K562 (cell line): ENCODE results near the gene DNMT1. TPM values are rescaled to one million over a fixed set of nuclear protein-coding genes. Genes with fewer than 3 reads are reported as not detected.

ENCODE experiments used
- BCOR ChIP-seq: fragments of 450-650 bp; IDR thresholded peaks from 2 replicates; pipeline ENCODE4 v1.6.1; 2016
- KDM5B ChIP-seq: fragments of 200-600 bp; sonication (generic); IDR thresholded peaks from 2 replicates; pipeline ENCODE4 v1.6.1; 2012; ENCODE audit warnings: low read depth, mild to moderate bottlenecking, moderate library complexity, low read length, control low read depth, inconsistent platforms; ENCODE audit not compliant: insufficient replicate concordance
- NCOR1 ChIP-seq: fragments of 450-650 bp; IDR thresholded peaks from 2 replicates; pipeline ENCODE4 v1.6.1; 2016; ENCODE audit warnings: mild to moderate bottlenecking, moderate library complexity
- RAD21 ChIP-seq, 2 experiments: fragments of 250-450 bp in 1 of 2; fragments of 450-650 bp in 1 of 2; sonication (Bioruptor Pico) in 1 of 2; formaldehyde crosslinking in 1 of 2; IDR thresholded peaks in 1 of 2; conservative IDR thresholded peaks in 1 of 2; 2 replicates each; pipeline versions ENCODE4 v1.4.0 to v1.8.0; 2020 to 2022; ENCODE audit warnings: mild to moderate bottlenecking in 2 of 2, moderate library complexity in 1 of 2
- SMARCB1 ChIP-seq: IDR thresholded peaks from 2 replicates; pipeline ENCODE4 v1.6.1; 2011; ENCODE audit warnings: improper control_type of control experiment, low read depth; ENCODE audit not compliant: insufficient read length
- VEZF1 ChIP-seq: fragments of 200-800 bp; sonication (Bioruptor generic); IDR thresholded peaks from 2 replicates; pipeline ENCODE4 v1.6.1; 2017; ENCODE audit warnings: missing genetic modification characterization, missing compliant biosample characterization
- ZBTB5 ChIP-seq: fragments of 450-650 bp; IDR thresholded peaks from 2 replicates; pipeline ENCODE4 v1.6.1; 2017; ENCODE audit warnings: antibody characterized with exemption
- ZSCAN29 ChIP-seq: fragments of 450-650 bp; IDR thresholded peaks from 2 replicates; pipeline ENCODE4 v1.6.1; 2017
- polyA plus RNA-seq, 8 experiments: library from polyadenylated mRNA; depleted of rRNA in 4 of 8; stranded (reverse) in 5 of 8; unstranded in 3 of 8; fragments of >200 nt; fragmentation: Nextera tagmentation in 2 of 8; fragmentation: Illumina TruSeq in 1 of 8; extraction: Ambion mirVana in 2 of 8; extraction: Trizol in 1 of 8; gene quantifications; 2 replicates each; pipeline versions ENCODE4 v1.2.1 to v1.2.3, GENCODE V29; 2011 to 2014; ENCODE audit warnings: inconsistent platforms in 1 of 8, missing spikeins in 1 of 8
- total RNA-seq, 7 experiments: library from RNA; depleted of rRNA in 6 of 7; stranded (reverse); fragments of >200 nt in 6 of 7; fragmentation: Illumina TruSeq in 2 of 7; extraction: Trizol in 2 of 7; gene quantifications; 2 replicates each; pipeline versions ENCODE4 v1.2.1 to v1.2.3, GENCODE V29; 2011 to 2021; ENCODE audit warnings: low replicate concordance in 1 of 7

The DNMT1 gene
- total and polyA plus RNA-seq, 9 of the 15 experiments (the other 6 are each of a cell fraction or from before 2014, with no cell fraction given), result 80.1 to 271 (median 121) TPM

- no peak for TF ChIP-seq ZBTB5
- TF ChIP-seq SMARCB1, result peak; percentile 63
- peak; percentile 64 for TF ChIP-seq BCOR
- no peak for TF ChIP-seq VEZF1 (CRISPR knock-in tag)
- TF ChIP-seq RAD21 (CRISPR knock-in tag; conservative IDR thresholded peaks at IDR 0.05 in 1 of 2, IDR thresholded peaks at IDR 0.05 in 1 of 2), result no peak
- no peak for TF ChIP-seq ZSCAN29
- no peak for TF ChIP-seq KDM5B
- TF ChIP-seq NCOR1, result no peak
Observed at GRCh38 chr19:10092648-10093294, 102.0 kb downstream of the DNMT1 start (continued).
